PFSK-1 (cell line): Measurements from ENCODE around the gene SV2C.

Source experiments
- FOXP2 ChIP-seq: optimal IDR thresholded peaks from 2 replicates; pipeline ENCODE3; 2011; ENCODE audit warnings: borderline replicate concordance, control low read depth, inconsistent platforms; ENCODE audit not compliant: insufficient read depth; ENCODE audit errors: extremely low read length, extremely low read depth
- TAF1 ChIP-seq: IDR thresholded peaks from 2 replicates; pipeline ENCODE4 v1.6.1; 2012; ENCODE audit warnings: low read length, control low read depth, borderline replicate concordance; ENCODE audit not compliant: insufficient read depth

DNA sequence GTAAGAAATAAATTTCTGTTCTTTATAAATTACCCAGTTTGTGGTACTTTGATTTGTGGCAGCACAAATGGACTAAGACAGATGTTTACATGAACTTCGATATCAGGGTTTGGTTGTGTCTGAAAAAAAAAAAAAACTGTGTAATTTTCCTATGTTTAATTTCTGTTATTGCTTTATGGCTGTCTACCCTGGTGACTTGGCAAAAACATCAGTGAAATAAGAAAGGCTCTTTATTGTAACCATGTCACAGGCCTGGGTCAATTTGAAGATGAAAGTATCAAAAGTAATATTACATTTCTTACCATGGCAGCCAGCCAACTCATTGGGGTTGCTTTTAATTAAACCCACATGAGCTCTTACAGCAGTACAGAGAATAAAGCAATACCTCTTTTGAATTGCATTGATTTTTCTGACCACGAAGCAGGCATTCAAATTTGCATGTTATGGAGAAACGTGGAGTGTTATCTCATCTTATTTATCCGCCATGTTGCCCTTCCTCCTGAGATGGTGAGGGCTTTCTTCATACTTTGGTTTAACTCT is 20.6 kb upstream of the SV2C start:
- TF ChIP-seq FOXP2 (no peak), TAF1 (no peak)
